Measurements from ENCODE around the gene FEN1.

Gene FEN1

GRCh38 chr11:61841636-61842527, 49.2 kb downstream of the FEN1 start:
- Mint-ChIP-seq H3K9me3 (no peaks in the 10 kb centered on the region), H3K4me1 (ENCODE audit: low read depth) (no peaks in the 10 kb centered on the region), H3K27ac (no peak overlapping the region), H3K36me3 (ENCODE audit: low read depth) (peaks cover 11% of the 10 kb centered on the region), H3K27me3 (no peaks in the 10 kb centered on the region), H3K4me3 (no peak overlapping the region)
- no peak for DNase-seq

DNA sequence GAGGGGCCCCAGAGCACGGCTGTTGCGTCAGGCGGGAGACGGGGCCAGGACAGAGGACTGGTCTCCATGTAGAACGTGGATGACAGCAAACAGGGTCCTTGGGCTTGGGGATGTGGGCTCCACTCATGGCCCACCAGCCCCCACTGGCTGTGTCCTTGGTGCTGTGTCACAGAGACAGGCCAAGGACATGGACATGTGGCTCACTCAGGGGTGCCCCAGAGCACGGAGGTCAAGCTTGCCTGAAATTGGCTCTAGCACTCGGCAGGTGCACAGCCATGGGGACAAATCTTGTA, 49.8 kb downstream of the FEN1 start:
- DNase-seq = no peak
- Mint-ChIP-seq H3K4me1 (ENCODE audit: low read depth) (no peaks in the 10 kb centered on the region), H3K9me3 (no peaks in the 10 kb centered on the region), H3K27me3 (no peaks in the 10 kb centered on the region), H3K4me3 (no peak overlapping the region), H3K36me3 (ENCODE audit: low read depth) (peaks cover 11% of the 10 kb centered on the region), H3K27ac (no peak overlapping the region)

DNA sequence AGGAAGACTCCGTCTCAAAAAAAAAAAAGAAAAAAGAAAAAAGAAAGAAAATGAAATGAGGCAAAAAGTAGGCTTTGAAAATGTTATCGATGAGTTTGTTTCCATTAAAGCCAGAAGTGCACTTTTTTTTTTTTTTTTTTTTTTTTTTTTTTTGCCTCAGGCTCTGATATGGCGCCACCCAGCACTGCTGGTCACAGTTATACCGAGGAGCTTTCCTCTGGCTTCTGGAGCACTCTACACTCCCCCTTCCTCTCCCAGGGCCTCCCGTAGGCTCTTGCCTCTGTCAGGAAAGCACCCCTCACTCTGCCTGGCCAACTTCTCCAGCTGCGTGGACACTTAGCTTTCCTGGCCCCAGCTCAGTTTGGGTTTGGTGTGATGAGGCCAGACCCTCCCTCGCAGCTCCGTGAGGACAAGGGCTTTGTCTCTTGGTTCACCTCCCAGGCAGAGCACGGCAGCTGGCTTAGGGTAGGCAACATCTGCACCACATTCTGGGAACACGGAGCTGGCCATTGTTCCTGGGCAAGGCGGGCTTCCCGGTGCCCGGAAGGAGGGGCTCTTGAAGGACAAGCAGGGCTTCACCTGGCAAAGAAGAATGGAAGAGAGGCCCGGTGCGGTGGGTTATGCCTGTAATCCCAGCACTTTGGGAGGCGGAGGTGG, 52.3 kb downstream of the FEN1 start:
- no peak for DNase-seq
- no peak overlapping the region for H3K4me3 Mint-ChIP-seq
- H3K27me3 Mint-ChIP-seq = no peaks in the 10 kb centered on the region
- H3K27ac Mint-ChIP-seq = no peak overlapping the region
- no peaks in the 10 kb centered on the region for H3K9me3 Mint-ChIP-seq
- peaks cover 12% of the 10 kb centered on the region for H3K36me3 Mint-ChIP-seq (ENCODE audit: low read depth)
- no peaks in the 10 kb centered on the region for H3K4me1 Mint-ChIP-seq (ENCODE audit: low read depth)

- H3K27me3 Mint-ChIP-seq = no peaks in the 10 kb centered on the region
- DNase-seq = no peak
- H3K36me3 Mint-ChIP-seq (ENCODE audit: low read depth) = peaks cover 4% of the 10 kb centered on the region
- H3K27ac Mint-ChIP-seq = no peak overlapping the region
- no peak overlapping the region for H3K4me3 Mint-ChIP-seq
- no peaks in the 10 kb centered on the region for H3K9me3 Mint-ChIP-seq
- no peaks in the 10 kb centered on the region for H3K4me1 Mint-ChIP-seq (ENCODE audit: low read depth)
Observed at GRCh38 chr11:61846362-61847020, 53.8 kb downstream of the FEN1 start.
